Activated CD4-positive, alpha-beta T cell treated with anti-CD3 and anti-CD28 coated beads, Interleukin-2, amount 10 ng/mL, durations not matched to agents 24 days and 14 days (primary cell): ENCODE measurements around the gene DLL1. TPM values are rescaled to one million over a fixed set of nuclear protein-coding genes. Genes with fewer than 3 reads are reported as not detected.

Source experiments
- DNase-seq: peaks from one replicate; pipeline ENCODE4 v3.0.0; 2022
- H3K27ac Mint-ChIP-seq: one replicate; pipeline ENCODE4 v1.8.0; 2022; ENCODE audit warnings: mild to moderate bottlenecking, mixed read lengths
- H3K27me3 Mint-ChIP-seq: one replicate; pipeline ENCODE4 v1.8.0; 2022; ENCODE audit warnings: mixed read lengths
- H3K36me3 Mint-ChIP-seq: one replicate; pipeline ENCODE4 v1.8.0; 2022; ENCODE audit warnings: low read depth, mild to moderate bottlenecking, mixed read lengths
- H3K4me1 Mint-ChIP-seq: one replicate; pipeline ENCODE4 v1.8.0; 2021; ENCODE audit warnings: mixed read lengths
- H3K4me3 Mint-ChIP-seq: one replicate; pipeline ENCODE4 v1.8.0; 2022; ENCODE audit warnings: mild to moderate bottlenecking, moderate library complexity, mixed read lengths
- H3K9me3 Mint-ChIP-seq: one replicate; pipeline ENCODE4 v1.8.0; 2021; ENCODE audit warnings: mixed read lengths
- intact Hi-C: fragments of 100-400 bp; cut with micrococcal nuclease; formaldehyde crosslinking; loops from one replicate; pipeline ENCODE4 v1.15.1; 2023
- total RNA-seq: library from RNA; stranded (reverse); gene quantifications from 2 replicates; pipeline ENCODE4 v1.2.3, GENCODE V29; 2022

The DLL1 gene
- total RNA-seq, 1 donor from 2014 or later: not detected

GRCh38 chr6:170237999-170238740, 52.7 kb downstream of the DLL1 start:
- Mint-ChIP-seq H3K27ac (no peak overlapping the region), H3K9me3 (no peaks in the 10 kb centered on the region), H3K4me1 (no peaks in the 10 kb centered on the region), H3K4me3 (no peak overlapping the region), H3K27me3 (peaks cover 1% of the 10 kb centered on the region), H3K36me3 (no peaks in the 10 kb centered on the region)
- intact Hi-C loops: no loop called here
- no peak for DNase-seq

- no peak overlapping the region for H3K27ac Mint-ChIP-seq
- intact Hi-C loops: no loop called here
Measured at GRCh38 chr6:170236131-170236836, 54.6 kb downstream of the DLL1 start.

GRCh38 chr6:170235391-170236125, 55.3 kb downstream of the DLL1 start:
- no peak for DNase-seq
- H3K4me1 Mint-ChIP-seq: no peaks in the 10 kb centered on the region
- H3K27me3 Mint-ChIP-seq: no peaks in the 10 kb centered on the region
- H3K4me3 Mint-ChIP-seq: no peak overlapping the region
- intact Hi-C loops: no loop called here
- H3K9me3 Mint-ChIP-seq: no peaks in the 10 kb centered on the region
- H3K27ac Mint-ChIP-seq: no peak overlapping the region
- no peaks in the 10 kb centered on the region for H3K36me3 Mint-ChIP-seq

More at GRCh38 chr6:170236131-170236836, 54.6 kb downstream of the DLL1 start:
- no peaks in the 10 kb centered on the region for H3K36me3 Mint-ChIP-seq
- no peaks in the 10 kb centered on the region for H3K27me3 Mint-ChIP-seq
- H3K4me3 Mint-ChIP-seq: no peak overlapping the region
- no peaks in the 10 kb centered on the region for H3K4me1 Mint-ChIP-seq
- no peaks in the 10 kb centered on the region for H3K9me3 Mint-ChIP-seq
- DNase-seq: no peak

- no peak overlapping the region for H3K27ac Mint-ChIP-seq
- H3K27me3 Mint-ChIP-seq: no peaks in the 10 kb centered on the region
- H3K9me3 Mint-ChIP-seq: no peaks in the 10 kb centered on the region
- no peaks in the 10 kb centered on the region for H3K36me3 Mint-ChIP-seq
- H3K4me3 Mint-ChIP-seq: no peak overlapping the region
- DNase-seq: no peak
- intact Hi-C loops: no loop called here
- no peaks in the 10 kb centered on the region for H3K4me1 Mint-ChIP-seq
Measured at GRCh38 chr6:170234419-170234818, 56.5 kb downstream of the DLL1 start.

- intact Hi-C loops: no loop called here
- no peak overlapping the region for H3K4me3 Mint-ChIP-seq
- no peak overlapping the region for H3K27ac Mint-ChIP-seq
- H3K4me1 Mint-ChIP-seq: no peaks in the 10 kb centered on the region
- H3K27me3 Mint-ChIP-seq: no peaks in the 10 kb centered on the region
- no peak for DNase-seq
- H3K9me3 Mint-ChIP-seq: no peaks in the 10 kb centered on the region
- H3K36me3 Mint-ChIP-seq: no peaks in the 10 kb centered on the region
Measured at GRCh38 chr6:170233286-170234205, 57.3 kb downstream of the DLL1 start.

Other genes starting within 250 kb of the DLL1 start
- 18.7 and 19.3 TPM in 2 replicates for gene FAM120B, start 15.7 kb upstream of the DLL1 start, total RNA-seq